ENCODE results near the gene DYNC1I1. TPM values are rescaled to one million over a fixed set of nuclear protein-coding genes. Genes with fewer than 3 reads are reported as not detected.

DYNC1I1 gene
- total RNA-seq, 1 donor from 2014 or later = 4.4 TPM

- H3K36me3 Mint-ChIP-seq = no peaks in the 10 kb centered on the region
- no peak for TF ChIP-seq CTCF (IDR thresholded peaks at IDR 0.05; ENCODE audit: unreplicated experiment)
- H3K9me3 Mint-ChIP-seq = peaks cover 8% of the 10 kb centered on the region
- no peak overlapping the region for H3K27ac Mint-ChIP-seq
- H3K4me3 Mint-ChIP-seq = no peak overlapping the region
- H3K4me1 Mint-ChIP-seq = peaks cover 5% of the 10 kb centered on the region
- no peak for DNase-seq (ENCODE audit: low spot score in 2 of 2, unreplicated experiment in 2 of 2)
- H3K27me3 Mint-ChIP-seq (ENCODE audit: low read depth) = no peaks in the 10 kb centered on the region
Measured at GRCh38 chr7:95828824-95829790, 56.8 kb downstream of the DYNC1I1 start.

- TF ChIP-seq CTCF (IDR thresholded peaks at IDR 0.05; ENCODE audit: unreplicated experiment) = no peak
- H3K4me1 Mint-ChIP-seq = peaks cover 21% of the 10 kb centered on the region
- H3K36me3 Mint-ChIP-seq = peaks cover 5% of the 10 kb centered on the region
- no peak for DNase-seq (ENCODE audit: low spot score in 2 of 2, unreplicated experiment in 2 of 2)
- H3K27ac Mint-ChIP-seq = no peak overlapping the region
- no peak overlapping the region for H3K4me3 Mint-ChIP-seq
- H3K27me3 Mint-ChIP-seq (ENCODE audit: low read depth) = no peaks in the 10 kb centered on the region
- peaks cover 23% of the 10 kb centered on the region for H3K9me3 Mint-ChIP-seq
Measured at GRCh38 chr7:95840953-95841950, 68.9 kb downstream of the DYNC1I1 start.

GRCh38 chr7:95843286-95843685 lies 70.9 kb downstream of the DYNC1I1 start:
- H3K4me3 Mint-ChIP-seq = no peak overlapping the region
- H3K27ac Mint-ChIP-seq = no peak overlapping the region
- peaks cover 15% of the 10 kb centered on the region for H3K9me3 Mint-ChIP-seq

GRCh38 chr7:95845007-95845406 lies 72.7 kb downstream of the DYNC1I1 start:
- H3K27ac Mint-ChIP-seq = no peak overlapping the region
- no peaks in the 10 kb centered on the region for H3K27me3 Mint-ChIP-seq (ENCODE audit: low read depth)
- no peak for TF ChIP-seq CTCF (IDR thresholded peaks at IDR 0.05; ENCODE audit: unreplicated experiment)
- H3K4me1 Mint-ChIP-seq = peaks cover 21% of the 10 kb centered on the region
- no peak overlapping the region for H3K4me3 Mint-ChIP-seq
- peaks cover 12% of the 10 kb centered on the region for H3K9me3 Mint-ChIP-seq
- DNase-seq (ENCODE audit: low spot score in 2 of 2, unreplicated experiment in 2 of 2) = no peak
- no peaks in the 10 kb centered on the region for H3K36me3 Mint-ChIP-seq

More at GRCh38 chr7:95843286-95843685, 70.9 kb downstream of the DYNC1I1 start:
- no peak for TF ChIP-seq CTCF (IDR thresholded peaks at IDR 0.05; ENCODE audit: unreplicated experiment)
- H3K36me3 Mint-ChIP-seq = no peaks in the 10 kb centered on the region
- H3K27me3 Mint-ChIP-seq (ENCODE audit: low read depth) = no peaks in the 10 kb centered on the region
- DNase-seq (ENCODE audit: low spot score in 2 of 2, unreplicated experiment in 2 of 2) = no peak
- peaks cover 21% of the 10 kb centered on the region for H3K4me1 Mint-ChIP-seq

- Mint-ChIP-seq H3K27me3 (ENCODE audit: low read depth) (no peaks in the 10 kb centered on the region), H3K36me3 (no peaks in the 10 kb centered on the region), H3K4me1 (peaks cover 17% of the 10 kb centered on the region), H3K27ac (no peak overlapping the region), H3K9me3 (peaks cover 7% of the 10 kb centered on the region), H3K4me3 (no peak overlapping the region)
- DNase-seq (ENCODE audit: low spot score in 2 of 2, unreplicated experiment in 2 of 2) = no peak
- TF ChIP-seq CTCF (IDR thresholded peaks at IDR 0.05; ENCODE audit: unreplicated experiment) = no peak
Measured at GRCh38 chr7:95847061-95847460, 74.7 kb downstream of the DYNC1I1 start.

Data from mesothelial cell of epicardium (in vitro differentiated cells).